ENCODE data around the gene ANXA8L1.
"Not testable (repeated sequence)": the region's sequence is repeated elsewhere in the genome, so short reads cannot be mapped to it uniquely, and the experiment has no call there.

GRCh38 chr10:46398212-46398886 is 22.8 kb downstream of the ANXA8L1 start:
- TF ChIP-seq CTCF (IDR thresholded peaks at IDR 0.05): peak; percentile 36
- TF ChIP-seq ZFX (IDR thresholded peaks at IDR 0.05; ENCODE audit: borderline replicate concordance): not testable (repeated sequence)
